C4-2B (cell line): ENCODE data around the gene UBR2.
"Not testable (repeated sequence)": the region's sequence is repeated elsewhere in the genome, so short reads cannot be mapped to it uniquely, and the experiment has no call there.

ENCODE experiments used
- H3K27ac ChIP-seq: fragments of 450-650 bp; 2 replicates; pipeline ENCODE4 v1.5.1; 2017
- ZFX ChIP-seq: fragments of 450-650 bp; IDR thresholded peaks from 2 replicates; pipeline ENCODE4 v1.6.1; 2017
- TF ChIP-seq, protein P1 (sequence below): fragments of 450-650 bp; conservative IDR thresholded peaks from 2 replicates; pipeline ENCODE4 v1.5.1; 2017; ENCODE audit warnings: mild to moderate bottlenecking

The UBR2 gene

DNA sequence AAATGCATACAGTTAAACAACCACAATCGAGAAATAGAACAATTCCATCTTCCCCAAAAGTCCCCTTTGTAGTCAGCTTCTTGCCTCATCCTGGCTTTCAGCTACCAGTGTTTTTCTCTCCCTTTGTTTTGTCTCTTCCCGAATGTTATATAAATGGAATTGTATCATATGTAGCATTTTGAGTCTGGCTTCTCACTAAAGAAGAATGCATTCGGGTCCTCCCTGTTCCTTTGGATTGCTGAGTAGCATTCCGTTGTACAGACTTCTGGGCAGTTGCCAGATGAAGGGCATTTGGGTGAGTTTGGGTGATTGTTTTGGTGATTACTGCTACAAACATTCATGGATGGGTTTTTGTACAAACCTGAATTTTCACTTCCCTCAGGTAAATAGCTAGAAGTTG, 130.8 kb downstream of the UBR2 start:
- no peak overlapping the region for H3K27ac ChIP-seq
- no peak for TF ChIP-seq ZFX
- TF ChIP-seq, protein P1, sequence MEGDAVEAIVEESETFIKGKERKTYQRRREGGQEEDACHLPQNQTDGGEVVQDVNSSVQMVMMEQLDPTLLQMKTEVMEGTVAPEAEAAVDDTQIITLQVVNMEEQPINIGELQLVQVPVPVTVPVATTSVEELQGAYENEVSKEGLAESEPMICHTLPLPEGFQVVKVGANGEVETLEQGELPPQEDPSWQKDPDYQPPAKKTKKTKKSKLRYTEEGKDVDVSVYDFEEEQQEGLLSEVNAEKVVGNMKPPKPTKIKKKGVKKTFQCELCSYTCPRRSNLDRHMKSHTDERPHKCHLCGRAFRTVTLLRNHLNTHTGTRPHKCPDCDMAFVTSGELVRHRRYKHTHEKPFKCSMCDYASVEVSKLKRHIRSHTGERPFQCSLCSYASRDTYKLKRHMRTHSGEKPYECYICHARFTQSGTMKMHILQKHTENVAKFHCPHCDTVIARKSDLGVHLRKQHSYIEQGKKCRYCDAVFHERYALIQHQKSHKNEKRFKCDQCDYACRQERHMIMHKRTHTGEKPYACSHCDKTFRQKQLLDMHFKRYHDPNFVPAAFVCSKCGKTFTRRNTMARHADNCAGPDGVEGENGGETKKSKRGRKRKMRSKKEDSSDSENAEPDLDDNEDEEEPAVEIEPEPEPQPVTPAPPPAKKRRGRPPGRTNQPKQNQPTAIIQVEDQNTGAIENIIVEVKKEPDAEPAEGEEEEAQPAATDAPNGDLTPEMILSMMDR, result no peak

DNA sequence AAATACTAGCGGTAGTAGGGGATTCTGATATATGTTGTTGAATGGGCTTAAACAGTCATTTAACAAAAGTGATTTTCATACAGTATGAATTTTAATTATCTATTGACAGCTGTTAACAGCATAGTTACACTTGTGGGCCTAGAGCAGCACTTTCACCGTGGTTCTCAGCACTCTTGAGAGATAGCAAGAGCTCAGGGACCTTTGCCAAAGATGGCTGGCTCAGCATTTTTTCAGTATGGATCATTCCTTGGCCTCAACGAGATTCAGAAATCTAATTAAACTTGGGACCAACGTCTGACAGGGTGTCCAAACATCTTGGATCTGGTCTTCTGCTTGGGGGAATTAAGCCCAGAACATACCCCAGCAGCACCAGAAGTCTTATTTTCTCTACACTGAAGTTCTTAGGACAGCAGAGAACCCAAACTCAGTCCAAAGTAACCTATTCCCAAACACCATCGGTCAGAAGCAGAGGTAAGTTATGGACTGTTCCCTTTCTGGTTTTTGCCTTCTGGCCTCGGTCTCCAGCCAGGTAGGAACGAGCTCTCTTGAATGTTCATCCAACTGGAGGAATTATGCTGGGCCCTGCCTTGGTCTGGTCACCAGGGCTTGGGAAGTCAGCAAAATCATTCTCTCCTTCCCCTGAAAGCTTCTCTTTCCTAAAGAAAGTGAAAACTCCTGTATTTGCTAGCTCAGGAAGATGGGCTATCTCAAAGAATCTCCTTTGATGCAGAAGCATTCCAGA, 132.9 kb downstream of the UBR2 start:
- no peak overlapping the region for H3K27ac ChIP-seq
- TF ChIP-seq ZFX, result no peak
- TF ChIP-seq, protein P1, result no peak

- H3K27ac ChIP-seq, result no peak overlapping the region
- no peak for TF ChIP-seq ZFX
- TF ChIP-seq, protein P1, result no peak
Measured at GRCh38 chr6:42697268-42697655, 133.4 kb downstream of the UBR2 start.

GRCh38 chr6:42698217-42698616, 134.4 kb downstream of the UBR2 start:
- no peak overlapping the region for H3K27ac ChIP-seq

GRCh38 chr6:42702200-42702599, 138.4 kb downstream of the UBR2 start:
- TF ChIP-seq, protein P1, result no peak
- no peak for TF ChIP-seq ZFX

More at GRCh38 chr6:42698217-42698616, 134.4 kb downstream of the UBR2 start:
- TF ChIP-seq, protein P1, result no peak
- no peak for TF ChIP-seq ZFX

GRCh38 chr6:42702786-42703185, 139.0 kb downstream of the UBR2 start:
- H3K27ac ChIP-seq, result not testable (repeated sequence)

More at GRCh38 chr6:42702200-42702599, 138.4 kb downstream of the UBR2 start:
- H3K27ac ChIP-seq, result no peak overlapping the region

- H3K27ac ChIP-seq, result no peak overlapping the region
- no peak for TF ChIP-seq ZFX
- TF ChIP-seq, protein P1, result no peak
Measured at GRCh38 chr6:42704251-42704936, 140.6 kb downstream of the UBR2 start.
